ENCODE results near the gene SLC52A1.
"Not testable (repeated sequence)": the region's sequence is repeated elsewhere in the genome, so short reads cannot be mapped to it uniquely, and the experiment has no call there.

Gene SLC52A1

DNA sequence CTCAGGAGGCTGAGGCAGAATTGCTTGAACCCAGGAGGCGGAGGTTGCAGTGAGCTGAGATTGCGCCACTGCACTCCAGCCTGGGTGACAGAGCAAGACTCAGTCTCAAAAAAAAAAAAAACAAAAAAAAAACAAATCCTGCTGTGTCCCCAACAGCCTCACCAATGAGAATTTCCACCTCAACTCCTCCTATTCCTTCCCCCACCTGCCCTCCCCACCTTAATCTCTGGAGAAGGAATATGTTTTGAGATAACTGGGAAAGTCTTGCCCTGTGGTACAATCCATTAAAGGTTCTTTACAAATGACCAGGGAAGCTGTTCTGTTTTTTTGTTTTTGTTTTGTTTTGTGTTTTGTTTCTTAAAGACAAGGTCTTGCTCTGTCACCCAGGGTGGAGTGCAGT lies 5.1 kb downstream of the SLC52A1 start:
- not testable (repeated sequence) for DNase-seq

GRCh38 chr17:5027916-5028315 lies 7.3 kb downstream of the SLC52A1 start:
- no peak for DNase-seq

DNA sequence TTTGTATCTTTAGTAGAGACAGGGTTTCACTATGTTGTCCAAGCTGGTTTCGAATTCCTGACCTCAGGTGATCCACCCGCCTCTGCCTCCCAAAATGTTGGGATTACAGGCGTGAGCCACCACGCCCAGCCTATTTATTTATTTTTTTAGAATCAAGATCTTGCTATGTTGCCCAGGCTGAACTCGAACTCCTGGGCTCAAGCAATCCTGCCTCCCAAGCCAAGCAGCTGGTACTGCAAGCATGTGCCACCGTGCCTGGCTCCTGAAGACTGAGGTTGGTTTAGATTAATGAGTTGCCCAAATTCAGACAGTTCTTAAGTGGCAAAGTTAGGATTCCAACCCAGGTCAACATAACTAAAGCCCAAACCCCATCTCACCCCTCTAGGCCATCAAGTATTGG lies 7.9 kb downstream of the SLC52A1 start:
- DNase-seq, result no peak

GRCh38 chr17:5024604-5025003 lies 10.6 kb downstream of the SLC52A1 start:
- no peak for DNase-seq

GRCh38 chr17:5023588-5024147 lies 11.6 kb downstream of the SLC52A1 start:
- no peak for DNase-seq

- no peak for DNase-seq
Measured at GRCh38 chr17:5022171-5022711, 13.0 kb downstream of the SLC52A1 start.

DNA sequence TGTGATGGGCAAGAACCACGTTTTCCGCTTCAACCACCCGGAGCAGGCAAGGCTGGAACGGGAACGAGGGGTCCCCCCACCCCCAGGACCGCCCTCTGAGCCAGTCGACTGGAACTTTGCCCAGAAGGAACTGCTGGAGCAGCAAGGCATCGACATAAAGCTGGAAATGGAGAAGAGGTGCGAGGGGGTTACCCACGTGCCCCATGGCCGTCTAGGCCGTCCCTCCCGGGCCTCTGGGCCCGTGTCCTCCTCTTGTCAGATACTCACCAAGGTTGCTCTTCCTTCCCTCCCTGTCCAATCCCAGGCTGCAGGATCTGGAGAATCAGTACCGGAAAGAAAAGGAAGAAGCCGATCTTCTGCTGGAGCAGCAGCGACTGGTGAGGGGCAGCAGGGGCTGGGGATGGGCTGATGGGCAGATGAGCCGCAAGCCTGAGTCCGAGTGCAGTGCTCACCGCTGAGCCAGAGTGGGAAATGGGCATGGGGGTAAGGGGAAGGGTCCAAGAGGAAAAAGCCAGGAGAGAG lies 14.7 kb downstream of the SLC52A1 start:
- DNase-seq, result no peak

DNA sequence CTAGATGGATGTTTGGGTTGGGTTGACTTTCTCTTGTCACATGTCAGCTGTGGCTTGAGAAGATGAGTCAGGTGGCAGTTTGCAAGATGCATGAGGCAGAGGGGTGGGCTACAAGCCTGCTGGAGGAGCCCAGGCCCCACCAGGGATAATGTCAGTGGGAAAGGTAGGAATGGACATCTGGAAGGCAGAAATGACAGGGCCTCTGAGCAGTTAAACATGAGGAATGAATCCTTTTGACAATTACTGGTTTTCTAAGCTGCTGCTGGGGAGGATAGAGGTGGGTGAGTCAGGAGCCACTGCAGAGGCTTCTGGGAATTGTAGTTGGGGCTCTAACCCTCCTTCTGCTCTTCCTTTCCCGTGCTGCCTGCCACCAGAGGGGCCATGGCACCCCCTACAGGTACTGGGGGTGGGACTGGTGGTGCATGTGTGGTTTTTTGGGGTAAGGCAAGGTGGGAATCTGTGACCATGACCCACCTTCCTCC lies 15.7 kb downstream of the SLC52A1 start:
- peak; percentile 41 for DNase-seq

GRCh38 chr17:5014357-5014756 lies 20.9 kb downstream of the SLC52A1 start:
- no peak for DNase-seq

- no peak for DNase-seq
Measured at GRCh38 chr17:5011928-5012327, 23.3 kb downstream of the SLC52A1 start.

GRCh38 chr17:5003214-5003867 lies 31.9 kb downstream of the SLC52A1 start:
- DNase-seq, result no peak

GRCh38 chr17:5002121-5002788 lies 33.0 kb downstream of the SLC52A1 start:
- no peak for DNase-seq

DNA sequence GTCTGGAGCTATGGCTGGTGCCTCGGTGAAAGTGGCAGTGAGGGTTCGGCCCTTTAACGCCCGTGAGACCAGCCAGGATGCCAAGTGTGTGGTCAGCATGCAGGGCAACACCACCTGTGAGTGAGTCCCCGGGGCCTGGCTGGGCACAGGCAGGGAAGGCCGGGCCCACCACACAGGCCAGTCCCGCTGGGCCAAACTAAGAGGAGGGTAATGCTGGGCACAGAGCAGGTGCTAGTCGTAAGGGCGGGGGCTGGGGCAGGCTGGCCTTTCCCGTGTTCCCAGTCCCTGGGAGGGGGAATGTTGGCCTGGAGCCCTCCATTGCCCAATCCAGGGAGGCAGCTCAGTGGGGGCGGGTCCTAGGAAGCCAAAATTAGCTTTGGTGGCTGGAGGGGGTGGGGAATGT lies 35.0 kb downstream of the SLC52A1 start:
- DNase-seq, result no peak

GRCh38 chr17:4999430-5000093 lies 35.7 kb downstream of the SLC52A1 start:
- no peak for DNase-seq

- DNase-seq, result no peak
Measured at GRCh38 chr17:4998732-4999429, 36.3 kb downstream of the SLC52A1 start.

- DNase-seq, result no peak
Measured at GRCh38 chr17:4998027-4998731, 37.0 kb downstream of the SLC52A1 start.

GRCh38 chr17:4997302-4998026 lies 37.8 kb downstream of the SLC52A1 start, which contains the start of the genes INCA1 and KIF1C:
TSS of gene INCA1 (minus strand) at chr17:4997522. CDS start at chr17:4994437, 3,085 bp downstream.
TSS of gene KIF1C (plus strand) at chr17:4997950. CDS start at chr17:5000247, 2,297 bp downstream.
- peak; percentile 85 for DNase-seq

- DNase-seq, result no peak
Measured at GRCh38 chr17:4994081-4994595, 41.1 kb downstream of the SLC52A1 start.

DNA sequence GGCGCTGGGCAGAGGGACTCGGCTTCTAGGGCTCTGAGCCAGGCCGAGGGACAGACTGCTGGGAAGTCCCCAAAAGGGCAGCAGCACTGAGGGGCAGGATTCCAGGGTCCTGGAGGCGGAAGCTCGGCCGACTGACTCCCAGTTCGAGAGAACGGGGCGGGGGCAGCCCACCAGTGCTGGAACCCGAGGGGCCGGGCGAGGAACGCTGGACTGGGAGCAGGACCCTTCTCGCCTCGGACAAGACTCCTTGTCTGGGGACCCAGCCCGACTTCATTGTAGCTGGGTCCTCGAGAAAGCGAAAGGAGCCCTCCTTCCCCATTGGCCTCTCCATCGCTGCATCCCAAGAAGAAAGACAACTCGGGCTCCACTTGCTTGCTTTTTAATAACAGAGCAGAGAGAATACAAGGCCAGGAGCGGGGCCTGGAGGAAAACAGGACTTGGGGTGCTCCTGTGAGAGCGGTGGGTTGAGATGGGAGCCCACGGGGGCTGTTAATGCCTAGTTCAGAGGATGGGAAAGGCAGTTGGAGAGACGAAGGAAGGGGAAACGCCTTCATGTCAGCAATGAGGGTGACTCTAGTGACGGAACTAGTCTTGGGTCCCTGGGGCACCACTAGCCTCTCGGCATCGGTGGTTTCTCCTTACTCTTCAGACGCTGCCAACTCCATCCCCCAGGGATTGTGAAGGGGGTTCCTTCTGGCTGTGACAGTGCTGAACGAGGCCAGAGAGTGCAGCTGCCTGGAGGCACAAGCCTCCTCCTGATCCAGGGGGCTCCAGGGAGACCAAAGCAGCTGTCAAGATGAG lies 47.3 kb downstream of the SLC52A1 start:
- no peak for DNase-seq

Data from activated CD4-positive, alpha-beta T cell treated with anti-CD3 and anti-CD28 coated beads for 1 hour (primary cell).